Measurements from ENCODE around the gene DAGLA.

- TF ChIP-seq POLR2AphosphoS5 (IDR thresholded peaks at IDR 0.05; ENCODE audit: low read depth, low read length) (no peak), POLR2A (IDR thresholded peaks at IDR 0.05; ENCODE audit: low read depth, low read length) (no peak), TAF1 (IDR thresholded peaks at IDR 0.05; ENCODE audit: low read depth, low read length) (no peak)
These were observed 64.5 kb downstream of the DAGLA start for GRCh38 chr11:61744609-61745156.
